ENCODE measurements around the gene NKIRAS2.
A peak's percentile ranks its signal among the peaks of the same experiment; 100 is the strongest.
"Not testable (repeated sequence)": the region's sequence is repeated elsewhere in the genome, so short reads cannot be mapped to it uniquely, and the experiment has no call there.

Gene NKIRAS2

GRCh38 chr17:42010266-42010680 lies 9.6 kb upstream of the NKIRAS2 start:
- not testable (repeated sequence) for H3K9me3 ChIP-seq (ENCODE audit: control insufficient read depth, insufficient read depth, low read length); H3K9ac ChIP-seq (ENCODE audit: low read depth, low read length); H3K36me3 ChIP-seq (ENCODE audit: insufficient read depth, low read length)
- peaks cover 25% of the 10 kb centered on the region for H3K4me1 ChIP-seq (ENCODE audit: insufficient read depth, low read length)

- no peak overlapping the region for H3K9ac ChIP-seq (ENCODE audit: low read depth, low read length)
- no peaks in the 10 kb centered on the region for H3K9me3 ChIP-seq (ENCODE audit: control insufficient read depth, insufficient read depth, low read length)
- H3K36me3 ChIP-seq (ENCODE audit: insufficient read depth, low read length), result no peaks in the 10 kb centered on the region
- H3K4me1 ChIP-seq (ENCODE audit: insufficient read depth, low read length), result peaks cover 25% of the 10 kb centered on the region
Measured at GRCh38 chr17:42010898-42011516, 8.9 kb upstream of the NKIRAS2 start.

- H3K4me1 ChIP-seq (ENCODE audit: insufficient read depth, low read length), result peaks cover 25% of the 10 kb centered on the region
- not testable (repeated sequence) for H3K9me3 ChIP-seq (ENCODE audit: control insufficient read depth, insufficient read depth, low read length); H3K36me3 ChIP-seq (ENCODE audit: insufficient read depth, low read length); H3K9ac ChIP-seq (ENCODE audit: low read depth, low read length)
Measured at GRCh38 chr17:42012363-42012762, 7.5 kb upstream of the NKIRAS2 start.

GRCh38 chr17:42013740-42014139 lies 6.2 kb upstream of the NKIRAS2 start:
- H3K9me3 ChIP-seq (ENCODE audit: control insufficient read depth, insufficient read depth, low read length); H3K9ac ChIP-seq (ENCODE audit: low read depth, low read length); H3K36me3 ChIP-seq (ENCODE audit: insufficient read depth, low read length): not testable (repeated sequence)
- H3K4me1 ChIP-seq (ENCODE audit: insufficient read depth, low read length), result peaks cover 25% of the 10 kb centered on the region

- no peaks in the 10 kb centered on the region for H3K9me3 ChIP-seq (ENCODE audit: control insufficient read depth, insufficient read depth, low read length)
- peak overlapping the region; percentile 93 for H3K9ac ChIP-seq (ENCODE audit: low read depth, low read length)
- H3K36me3 ChIP-seq (ENCODE audit: insufficient read depth, low read length), result peaks cover under 1% of the 10 kb centered on the region; the same call in 1 of the 2 replicates
- peaks cover 18% of the 10 kb centered on the region for H3K4me1 ChIP-seq (ENCODE audit: insufficient read depth, low read length)
Measured at GRCh38 chr17:42016411-42016831, 3.5 kb upstream of the NKIRAS2 start.

GRCh38 chr17:42016941-42017865 lies 2.7 kb upstream of the NKIRAS2 start, which contains the start of gene DNAJC7:
Gene DNAJC7, minus strand, starts transcription at chr17:42017439. Its CDS starts 23 bp downstream, at chr17:42017416.
- H3K4me1 ChIP-seq (ENCODE audit: insufficient read depth, low read length), result peaks cover 12% of the 10 kb centered on the region
- peaks cover 4% of the 10 kb centered on the region for H3K36me3 ChIP-seq (ENCODE audit: insufficient read depth, low read length)
- H3K9ac ChIP-seq (ENCODE audit: low read depth, low read length), result peak within 1 kb of the TSS; percentile 93
- no peaks in the 10 kb centered on the region for H3K9me3 ChIP-seq (ENCODE audit: control insufficient read depth, insufficient read depth, low read length)

GRCh38 chr17:42017866-42018200 lies 2.1 kb upstream of the NKIRAS2 start:
- peaks cover 12% of the 10 kb centered on the region for H3K4me1 ChIP-seq (ENCODE audit: insufficient read depth, low read length)
- H3K9me3 ChIP-seq (ENCODE audit: control insufficient read depth, insufficient read depth, low read length), result no peaks in the 10 kb centered on the region
- peak overlapping the region; percentile 93 for H3K9ac ChIP-seq (ENCODE audit: low read depth, low read length)
- peaks cover 4% of the 10 kb centered on the region for H3K36me3 ChIP-seq (ENCODE audit: insufficient read depth, low read length)

GRCh38 chr17:42018339-42018738 lies 1.6 kb upstream of the NKIRAS2 start:
- Histone ChIP-seq H3K9me3 (ENCODE audit: control insufficient read depth, insufficient read depth, low read length) (no peaks in the 10 kb centered on the region), H3K36me3 (ENCODE audit: insufficient read depth, low read length) (peaks cover 6% of the 10 kb centered on the region), H3K9ac (ENCODE audit: low read depth, low read length) (peak overlapping the region; percentile 93), H3K4me1 (ENCODE audit: insufficient read depth, low read length) (peaks cover 8% of the 10 kb centered on the region)

- no peak overlapping the region for H3K9ac ChIP-seq (ENCODE audit: low read depth, low read length)
- H3K9me3 ChIP-seq (ENCODE audit: control insufficient read depth, insufficient read depth, low read length), result no peaks in the 10 kb centered on the region
- peaks cover 8% of the 10 kb centered on the region for H3K36me3 ChIP-seq (ENCODE audit: insufficient read depth, low read length)
- peaks cover 5% of the 10 kb centered on the region for H3K4me1 ChIP-seq (ENCODE audit: insufficient read depth, low read length)
Measured at GRCh38 chr17:42018988-42019387, 902 bp upstream of the NKIRAS2 start.

- not testable (repeated sequence) for H3K9me3 ChIP-seq (ENCODE audit: control insufficient read depth, insufficient read depth, low read length)
- Histone ChIP-seq H3K36me3 (ENCODE audit: insufficient read depth, low read length) (peaks cover 18% of the 10 kb centered on the region), H3K9ac (ENCODE audit: low read depth, low read length) (peak overlapping the region; percentile 96; the same call in 1 of the 2 replicates), H3K4me1 (ENCODE audit: insufficient read depth, low read length) (peaks cover 13% of the 10 kb centered on the region)
Measured at GRCh38 chr17:42020845-42021244, 955 bp downstream of the NKIRAS2 start.

- Histone ChIP-seq H3K4me1 (ENCODE audit: insufficient read depth, low read length) (peaks cover 31% of the 10 kb centered on the region), H3K9me3 (ENCODE audit: control insufficient read depth, insufficient read depth, low read length) (no peaks in the 10 kb centered on the region), H3K36me3 (ENCODE audit: insufficient read depth, low read length) (peaks cover 18% of the 10 kb centered on the region), H3K9ac (ENCODE audit: low read depth, low read length) (no peak overlapping the region)
Measured at GRCh38 chr17:42023524-42024349, 3.8 kb downstream of the NKIRAS2 start.

GRCh38 chr17:42025191-42025579 lies 5.3 kb downstream of the NKIRAS2 start:
- H3K9me3 ChIP-seq (ENCODE audit: control insufficient read depth, insufficient read depth, low read length), result no peaks in the 10 kb centered on the region
- no peak overlapping the region for H3K9ac ChIP-seq (ENCODE audit: low read depth, low read length)
- H3K36me3 ChIP-seq (ENCODE audit: insufficient read depth, low read length), result peaks cover 18% of the 10 kb centered on the region
- peaks cover 33% of the 10 kb centered on the region for H3K4me1 ChIP-seq (ENCODE audit: insufficient read depth, low read length)

- Histone ChIP-seq H3K4me1 (ENCODE audit: insufficient read depth, low read length) (peaks cover 33% of the 10 kb centered on the region), H3K36me3 (ENCODE audit: insufficient read depth, low read length) (peaks cover 18% of the 10 kb centered on the region), H3K9me3 (ENCODE audit: control insufficient read depth, insufficient read depth, low read length) (no peaks in the 10 kb centered on the region), H3K9ac (ENCODE audit: low read depth, low read length) (no peak overlapping the region)
Measured at GRCh38 chr17:42025936-42026335, 6.0 kb downstream of the NKIRAS2 start.

- Histone ChIP-seq H3K4me1 (ENCODE audit: insufficient read depth, low read length) (peaks cover 29% of the 10 kb centered on the region; the same call in 1 of the 2 replicates), H3K9ac (ENCODE audit: low read depth, low read length) (no peak overlapping the region), H3K36me3 (ENCODE audit: insufficient read depth, low read length) (peaks cover 14% of the 10 kb centered on the region), H3K9me3 (ENCODE audit: control insufficient read depth, insufficient read depth, low read length) (no peaks in the 10 kb centered on the region)
Measured at GRCh38 chr17:42026857-42027589, 7.1 kb downstream of the NKIRAS2 start.
